GM12873 (cell line): ENCODE measurements around the gene BCL11A.

Experiments used
- CTCF ChIP-seq: IDR thresholded peaks from 2 replicates; pipeline ENCODE4 v1.5.1; 2012; ENCODE audit warnings: low read depth, mild to moderate bottlenecking, moderate library complexity, low read length, control low read depth; ENCODE audit not compliant: insufficient read depth; ENCODE audit errors: missing control alignments

BCL11A gene

GRCh38 chr2:60446413-60447267, 106.8 kb downstream of the BCL11A start:
- TF ChIP-seq CTCF, result no peak

GRCh38 chr2:60445684-60446179, 107.7 kb downstream of the BCL11A start:
- TF ChIP-seq CTCF, result no peak

- TF ChIP-seq CTCF, result no peak
These were observed 110.8 kb downstream of the BCL11A start for GRCh38 chr2:60442608-60443007.

- TF ChIP-seq CTCF, result no peak
These were observed 111.7 kb downstream of the BCL11A start for GRCh38 chr2:60441800-60442199.

- no peak for TF ChIP-seq CTCF
These were observed 112.7 kb downstream of the BCL11A start for GRCh38 chr2:60440767-60441163.

GRCh38 chr2:60440079-60440766, 113.2 kb downstream of the BCL11A start:
- no peak for TF ChIP-seq CTCF

GRCh38 chr2:60439219-60439974, 114.1 kb downstream of the BCL11A start:
- peak; percentile 94 for TF ChIP-seq CTCF
